Left renal cortex interstitium (tissue), 4 donors: ENCODE data around the gene GCSAM. TPM values are rescaled to one million over a fixed set of nuclear protein-coding genes. Genes with fewer than 3 reads are reported as not detected.
A peak's percentile ranks its signal among the peaks of the same experiment; 100 is the strongest.

Experiments
- DNase-seq, 4 donors: peaks; one replicate each; pipeline ENCODE4 v3.0.0-alpha.2; 2013; ENCODE audit warnings: low read depth in 4 of 4, low spot score in 2 of 4, missing footprints in 1 of 4
- polyA plus RNA-seq, 4 donors: library from polyadenylated mRNA; unstranded; fragments of 120-200 nt; gene quantifications; one replicate each; pipeline ENCODE4 v1.2.1, GENCODE V29; 2013; ENCODE audit not compliant: insufficient read length in 4 of 4

Gene GCSAM
- polyA plus RNA-seq, 4 donors, result 0.90 to 3.6 (median 1.8) TPM

- no peak for DNase-seq
Observed at GRCh38 chr3:112130638-112130993, 2.4 kb downstream of the GCSAM start.

GRCh38 chr3:112129925-112130637, 3.0 kb downstream of the GCSAM start:
- DNase-seq, result no peak

- DNase-seq, result no peak
Observed at GRCh38 chr3:112128843-112129727, 4.0 kb downstream of the GCSAM start.

GRCh38 chr3:112127522-112128494, 5.2 kb downstream of the GCSAM start:
- DNase-seq, result no peak

GRCh38 chr3:112126511-112126911, 6.5 kb downstream of the GCSAM start:
- DNase-seq, result peak in 2 of 4 donors; percentile 55 to 56

DNA sequence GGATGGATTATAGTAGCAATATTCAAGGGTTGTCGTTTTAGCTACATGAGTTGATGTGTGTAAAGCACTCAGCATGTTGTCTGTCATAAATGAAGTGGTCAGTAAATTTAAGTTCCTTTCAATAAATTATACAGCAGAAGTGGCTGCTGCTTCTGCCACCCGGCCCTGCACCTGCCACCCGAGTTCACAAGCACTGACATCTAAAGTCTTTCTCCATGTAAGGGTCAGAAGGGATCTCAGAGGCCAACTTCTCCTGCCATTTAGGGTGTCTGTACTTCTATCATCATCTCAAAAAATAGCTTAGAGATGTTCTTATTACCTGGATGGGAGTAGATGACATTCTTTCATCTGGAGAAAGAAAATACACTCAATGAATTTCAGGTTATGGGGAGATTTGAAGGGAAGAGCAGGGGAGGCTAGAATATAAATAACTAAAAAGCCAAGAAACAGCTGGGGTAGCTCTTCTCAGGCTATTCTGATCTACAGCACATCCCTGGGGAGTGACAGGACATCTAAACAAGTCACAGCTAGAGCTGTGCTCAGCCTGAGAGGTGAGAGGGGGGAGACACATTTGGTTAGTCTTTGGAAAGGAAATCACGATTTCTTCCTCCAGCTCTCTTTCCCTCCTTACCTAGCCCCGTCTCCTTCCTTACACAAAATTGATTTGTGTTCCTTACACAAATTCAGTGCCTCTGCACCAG, 8.0 kb downstream of the GCSAM start:
- DNase-seq, result no peak

- no peak for DNase-seq
Observed at GRCh38 chr3:112123548-112123947, 9.5 kb downstream of the GCSAM start.

DNA sequence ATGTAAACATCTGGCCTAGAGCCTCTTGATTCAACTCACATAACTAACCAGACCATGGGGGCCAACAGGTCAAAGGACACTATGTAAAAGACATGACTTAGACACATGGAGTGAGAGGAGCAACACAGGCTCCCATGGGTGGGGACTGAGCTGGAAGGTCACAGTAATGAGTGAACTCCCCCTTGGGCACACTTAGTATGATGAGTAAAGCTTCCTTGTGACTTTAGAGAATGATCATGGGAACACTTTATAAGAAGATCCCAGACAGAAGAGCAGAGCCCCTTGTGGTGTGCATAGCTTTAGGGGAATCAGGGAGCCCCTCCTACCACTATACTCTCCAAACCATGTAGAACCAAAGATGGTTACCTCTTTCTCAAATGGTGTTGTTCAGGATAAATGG, 10.2 kb downstream of the GCSAM start:
- no peak for DNase-seq

GRCh38 chr3:112121577-112122547, 11.2 kb downstream of the GCSAM start:
- no peak for DNase-seq

- no peak for DNase-seq
Observed at GRCh38 chr3:112119962-112120836, 12.8 kb downstream of the GCSAM start.

DNA sequence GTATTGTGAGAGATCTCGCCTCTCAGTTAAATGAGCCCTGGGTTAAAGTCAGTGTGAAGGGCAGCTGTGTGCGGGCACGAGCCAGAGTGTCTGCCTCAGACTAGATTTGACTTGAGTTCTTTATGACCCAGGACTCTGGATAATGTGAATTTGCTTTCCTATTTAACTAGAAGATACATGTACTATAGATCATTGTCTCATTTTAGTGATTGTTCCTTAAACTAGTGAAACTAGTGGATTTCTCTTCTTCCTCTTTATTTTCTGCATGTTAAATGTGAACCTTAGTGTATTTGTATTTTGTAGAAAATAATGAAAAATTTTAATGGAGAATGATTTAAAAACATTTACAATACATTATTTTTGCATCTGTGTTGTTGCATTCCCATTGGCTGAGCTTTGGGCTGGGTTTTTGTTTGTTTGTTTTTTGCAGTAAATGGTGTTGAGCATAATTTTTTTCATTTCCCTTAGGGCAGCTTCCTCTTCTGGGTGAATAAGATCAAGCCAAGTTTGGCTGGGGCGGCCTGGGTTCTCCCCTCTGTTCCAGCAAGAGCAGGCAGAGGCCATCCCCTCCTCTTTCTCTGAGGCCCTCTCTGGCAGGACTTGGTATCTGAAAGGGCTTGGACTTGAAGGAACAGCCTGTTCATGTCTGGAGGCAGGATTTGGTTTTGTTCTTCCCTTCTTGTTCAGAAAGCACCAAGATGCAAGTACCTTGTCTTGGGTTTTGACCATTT, 15.0 kb downstream of the GCSAM start:
- no peak for DNase-seq

DNA sequence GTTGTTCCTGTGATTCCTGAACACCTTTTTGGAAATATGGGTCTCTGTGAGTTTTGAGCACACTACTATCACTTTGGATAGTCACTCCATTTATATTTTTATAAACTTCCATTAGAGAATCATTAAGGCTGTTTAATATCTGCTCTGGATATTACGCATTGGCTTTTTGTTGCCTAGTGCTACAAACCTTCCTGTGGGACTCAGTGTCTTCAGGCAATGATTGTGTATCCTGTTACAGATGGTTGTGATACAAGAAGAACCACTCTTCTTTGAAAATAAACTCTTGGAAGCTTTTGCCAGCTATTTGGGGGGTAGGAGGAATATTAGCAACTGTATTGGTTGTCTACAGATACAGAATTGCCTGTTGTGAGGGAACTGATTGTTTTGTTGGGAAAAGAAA, 15.6 kb downstream of the GCSAM start:
- DNase-seq, result no peak

DNA sequence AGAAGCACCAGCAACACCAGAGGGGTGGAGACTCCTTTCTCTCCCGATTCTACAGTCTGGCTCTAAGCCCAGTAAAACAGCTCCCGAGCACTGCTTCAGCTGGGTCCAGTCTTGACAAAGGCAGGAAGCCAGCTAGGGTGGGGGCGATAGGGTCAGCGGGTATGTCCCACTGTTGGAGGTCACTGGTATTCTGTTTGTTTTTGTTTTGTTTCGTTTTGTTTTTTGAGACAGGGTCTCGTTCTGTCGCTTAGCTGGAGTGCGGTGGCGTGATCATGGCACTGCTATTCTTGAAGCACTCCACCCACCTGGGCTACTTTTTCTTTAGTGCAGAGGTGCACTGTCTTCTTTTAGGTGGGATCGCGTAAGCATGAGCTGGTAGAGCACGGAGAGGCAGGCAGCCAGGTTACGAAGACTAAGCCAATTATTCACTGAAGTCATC, 16.3 kb downstream of the GCSAM start:
- no peak for DNase-seq

DNA sequence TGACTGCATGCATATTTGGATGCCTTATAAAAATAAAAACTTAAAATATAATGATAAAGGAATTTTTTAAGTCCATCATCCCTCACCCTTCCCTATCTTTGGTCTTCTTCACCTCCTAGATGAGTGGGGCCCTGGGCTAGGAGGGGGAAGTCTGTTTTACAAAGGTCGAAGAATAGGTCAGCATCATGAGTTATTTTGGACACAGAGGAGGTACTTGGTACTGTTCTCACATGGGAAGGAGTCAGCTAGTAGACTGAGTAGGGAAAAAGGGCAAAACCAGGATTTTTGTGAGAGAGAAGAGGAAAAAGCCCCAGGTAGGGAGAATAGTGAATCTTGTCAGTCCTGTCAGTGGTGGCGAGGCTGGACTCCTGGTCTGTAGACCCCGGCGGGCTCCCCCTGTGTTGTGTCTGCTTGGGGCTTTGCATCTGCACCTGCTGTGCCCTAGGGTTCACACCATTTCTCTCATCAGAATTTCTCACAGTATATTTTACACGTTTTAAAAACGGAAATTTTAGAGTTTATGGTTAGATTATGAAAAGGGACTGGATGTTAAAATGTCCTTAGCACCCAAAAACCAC, 17.2 kb downstream of the GCSAM start:
- no peak for DNase-seq

- DNase-seq, result no peak
Observed at GRCh38 chr3:112115161-112115739, 17.8 kb downstream of the GCSAM start.

- DNase-seq, result no peak
Observed at GRCh38 chr3:112114576-112115160, 18.4 kb downstream of the GCSAM start.
